ENCODE results near the gene CYP2A13.
A peak's percentile ranks its signal among the peaks of the same experiment; 100 is the strongest.
"Not testable (repeated sequence)": the region's sequence is repeated elsewhere in the genome, so short reads cannot be mapped to it uniquely, and the experiment has no call there.

Gene CYP2A13

GRCh38 chr19:41120929-41121911, 33.0 kb downstream of the CYP2A13 start:
- DNase-seq: peak; percentile 21

DNA sequence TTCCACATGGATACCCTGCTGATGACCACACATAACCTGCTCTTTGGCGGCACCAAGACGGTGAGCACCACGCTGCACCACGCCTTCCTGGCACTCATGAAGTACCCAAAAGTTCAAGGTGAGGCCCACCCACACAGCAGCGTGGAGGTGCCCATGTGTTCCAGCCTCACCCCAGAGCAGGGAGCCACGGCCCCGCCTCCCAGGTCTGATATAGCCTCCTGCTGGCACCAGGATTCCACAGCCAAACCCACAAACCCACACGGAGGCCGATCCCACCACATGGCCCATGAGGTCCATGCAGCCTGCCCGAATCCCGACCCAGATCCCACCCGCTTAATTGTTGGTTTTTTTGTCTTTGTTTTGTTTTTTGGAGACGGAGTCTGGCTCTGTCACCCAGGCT, 34.6 kb downstream of the CYP2A13 start:
- not testable (repeated sequence) for DNase-seq

- no peak for DNase-seq
These were observed 35.6 kb downstream of the CYP2A13 start for GRCh38 chr19:41123716-41124294.

DNA sequence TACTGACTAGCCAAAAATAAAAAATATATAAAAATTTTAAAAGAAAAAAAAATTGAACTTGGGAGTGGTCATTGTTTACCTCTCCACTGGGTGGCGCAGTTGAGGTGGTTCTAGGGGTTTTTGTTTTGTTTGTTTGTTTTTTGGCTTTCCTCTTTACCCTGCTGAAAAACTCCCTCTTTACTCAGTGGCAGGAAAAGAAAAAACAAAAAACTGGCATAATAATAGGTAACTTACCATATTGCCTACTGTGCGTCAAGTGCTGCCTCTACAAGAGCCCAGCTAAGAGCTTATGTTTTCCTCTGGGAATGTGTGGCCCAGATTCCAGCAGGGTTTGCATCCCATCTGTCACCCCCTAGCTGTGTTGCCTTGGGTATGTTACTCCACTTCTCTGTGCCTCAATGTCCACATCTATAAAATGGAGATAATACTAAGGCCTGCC, 38.5 kb downstream of the CYP2A13 start:
- DNase-seq: peak; percentile 35

- DNase-seq: not testable (repeated sequence)
These were observed 39.1 kb downstream of the CYP2A13 start for GRCh38 chr19:41127362-41127761.

DNA sequence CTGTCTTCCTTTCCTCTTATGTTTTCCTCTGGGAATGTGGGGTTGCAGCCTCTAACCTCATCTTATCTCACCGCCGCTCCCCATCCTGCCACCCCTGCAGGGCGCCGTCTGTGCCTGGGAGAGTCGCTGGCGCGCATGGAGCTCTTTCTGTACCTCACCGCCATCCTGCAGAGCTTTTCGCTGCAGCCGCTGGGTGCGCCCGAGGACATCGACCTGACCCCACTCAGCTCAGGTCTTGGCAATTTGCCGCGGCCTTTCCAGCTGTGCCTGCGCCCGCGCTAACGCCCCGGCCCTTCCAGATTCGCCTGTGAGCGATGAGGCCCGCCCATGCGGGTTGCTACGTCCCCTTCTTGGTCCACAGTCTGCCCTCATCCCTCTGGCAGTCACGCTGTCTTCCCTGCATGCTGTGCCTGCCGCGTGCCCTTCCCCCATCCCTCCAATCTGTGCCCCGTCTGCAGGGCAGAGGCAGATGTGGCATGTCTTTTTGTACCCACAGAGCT, 39.6 kb downstream of the CYP2A13 start:
- peak; percentile 61 for DNase-seq

- no peak for DNase-seq
These were observed 40.4 kb downstream of the CYP2A13 start for GRCh38 chr19:41128692-41129091.

DNA sequence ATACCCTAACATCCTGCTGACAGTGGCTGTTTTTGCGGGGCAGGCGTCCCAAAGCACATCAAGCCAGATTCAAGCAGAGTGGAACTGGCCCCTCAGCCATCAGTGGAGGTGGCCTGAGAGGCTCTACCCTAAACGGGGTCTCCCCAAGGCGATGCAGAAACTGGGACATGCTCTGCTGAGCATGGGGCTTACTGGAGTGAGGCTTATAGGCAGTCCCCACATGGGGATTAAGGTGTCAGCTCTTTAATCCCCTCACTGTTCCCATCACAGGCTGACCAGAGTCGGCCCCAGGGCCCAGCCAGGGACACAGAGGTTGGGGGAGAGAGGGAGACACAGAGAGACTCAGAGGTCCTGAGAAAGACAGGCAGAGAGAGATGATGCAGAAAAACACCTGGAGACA, 42.9 kb downstream of the CYP2A13 start:
- DNase-seq: no peak

DNA sequence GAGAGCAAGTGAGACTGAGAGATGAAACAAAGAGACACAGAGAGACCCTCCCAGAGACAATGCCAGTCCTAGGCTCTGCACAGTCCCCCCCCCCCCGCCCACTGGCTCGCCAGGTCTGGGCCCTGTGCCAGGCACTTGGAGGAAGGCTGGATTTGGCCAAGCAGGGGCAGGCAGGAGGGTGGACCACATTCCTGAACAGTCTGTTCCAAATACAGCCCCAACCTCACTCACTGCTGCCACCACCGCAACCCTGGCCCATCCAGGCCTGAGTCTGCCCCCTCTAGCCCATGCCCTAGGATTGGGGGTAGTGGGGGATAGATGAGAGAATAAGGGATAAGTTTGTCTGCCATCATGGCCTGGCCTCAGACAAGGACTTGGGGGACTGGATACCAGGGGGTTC, 45.0 kb downstream of the CYP2A13 start:
- DNase-seq: no peak

DNA sequence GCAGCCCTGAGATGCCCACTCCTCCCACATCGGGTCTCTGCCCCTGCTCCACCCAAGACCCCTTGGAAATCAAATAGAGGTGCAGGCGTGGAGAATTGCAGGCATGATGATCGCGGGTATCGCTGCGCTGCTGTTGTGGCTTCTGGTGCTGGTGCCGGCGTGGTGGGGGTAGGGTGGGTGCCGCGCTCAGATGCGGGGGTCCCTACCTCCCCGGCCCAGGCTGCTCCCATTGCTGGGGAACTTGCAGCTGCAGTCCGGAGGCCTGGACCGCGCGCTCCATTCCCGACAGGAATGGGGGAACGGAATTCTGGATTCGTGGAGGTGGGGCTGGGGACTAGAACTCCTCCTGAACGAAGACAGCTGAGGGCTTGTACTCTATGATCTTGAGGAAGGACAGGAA, 46.4 kb downstream of the CYP2A13 start:
- no peak for DNase-seq

DNA sequence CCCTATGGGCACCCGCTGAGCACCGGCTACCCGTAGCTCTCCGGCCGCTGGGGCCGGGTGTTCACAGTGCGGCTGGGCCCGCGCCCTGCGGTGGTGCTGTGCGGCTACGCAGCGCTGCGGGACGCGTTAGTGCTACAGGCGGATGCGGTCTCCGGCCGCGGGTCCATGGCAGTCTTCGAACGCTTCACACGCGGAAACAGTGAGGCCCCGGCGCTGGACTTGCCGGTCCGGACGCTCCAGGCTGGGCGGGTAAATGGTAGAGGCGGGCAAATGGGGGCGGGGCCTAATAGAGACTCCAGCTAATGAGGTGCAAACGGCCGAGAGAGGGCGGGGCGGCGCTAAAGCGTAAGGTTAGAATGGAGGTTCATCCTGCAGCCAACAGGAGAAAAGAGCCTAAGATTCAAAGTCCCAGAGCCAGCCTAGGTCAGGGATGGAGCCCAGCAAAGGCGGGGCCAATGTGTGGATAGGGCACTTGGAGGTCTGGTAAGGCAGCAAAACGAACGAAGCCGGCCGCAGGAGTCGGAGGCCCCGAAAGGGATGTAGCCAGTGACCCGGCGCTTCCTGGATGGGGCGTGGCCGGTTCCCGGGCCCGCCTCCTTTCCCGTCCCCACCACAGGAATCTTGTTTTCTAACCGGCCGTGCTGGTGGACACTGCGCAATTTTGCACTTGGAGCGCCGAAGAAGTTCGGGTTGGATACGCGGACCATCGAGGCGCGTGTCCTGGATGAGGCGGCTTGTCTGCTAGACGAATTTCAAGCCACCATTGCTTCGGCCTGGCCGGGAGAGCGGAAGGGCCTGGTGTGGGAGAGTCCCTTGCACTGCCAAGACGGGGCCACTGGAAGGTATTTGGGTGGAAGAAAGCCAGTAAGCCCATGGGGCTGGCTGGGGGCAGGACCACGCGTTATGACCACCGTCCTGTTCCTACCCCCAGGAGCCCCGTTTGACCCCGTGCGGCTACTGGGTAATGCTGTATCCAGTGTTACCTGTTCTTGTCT, 47.4 kb downstream of the CYP2A13 start:
- DNase-seq: peak; percentile 22

DNA sequence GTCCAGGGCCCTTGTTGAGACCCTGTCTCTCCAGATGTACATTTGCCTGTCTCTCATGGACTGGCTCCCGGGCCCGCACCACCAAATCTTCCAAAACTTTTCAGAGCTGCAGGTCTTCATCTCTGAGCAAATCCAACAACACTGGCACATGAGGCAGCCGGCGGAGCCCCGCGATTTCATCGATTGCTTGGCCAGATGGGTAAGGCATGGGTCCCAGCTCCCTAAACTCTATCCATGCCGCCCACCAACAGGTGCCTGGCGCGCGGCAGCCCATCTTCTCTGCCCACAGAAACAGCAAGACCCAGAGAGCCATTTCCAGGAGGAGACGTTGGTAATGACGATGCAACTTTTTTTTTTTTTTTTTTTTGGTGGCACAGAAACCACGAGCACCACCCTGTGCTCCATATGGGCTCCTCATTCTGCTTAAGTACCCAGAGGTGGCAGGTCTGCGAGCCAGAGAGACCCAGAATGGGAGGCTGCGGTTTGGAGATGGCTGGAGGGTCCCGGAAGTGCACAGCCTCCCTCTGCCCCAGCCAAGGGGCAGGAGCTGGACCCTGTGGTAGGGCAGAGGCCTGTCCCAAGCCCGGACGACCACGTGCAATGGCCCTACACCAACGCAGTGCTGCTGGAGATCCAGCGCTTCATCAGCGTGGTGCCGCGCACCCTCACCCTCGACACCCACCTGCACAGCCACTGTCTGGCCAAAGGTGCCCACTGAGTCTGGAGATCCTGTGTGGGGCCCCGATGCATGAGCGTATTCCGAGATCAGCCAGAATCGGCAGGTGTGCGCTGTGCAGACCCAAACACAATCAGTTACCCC, 48.6 kb downstream of the CYP2A13 start:
- DNase-seq: no peak

DNA sequence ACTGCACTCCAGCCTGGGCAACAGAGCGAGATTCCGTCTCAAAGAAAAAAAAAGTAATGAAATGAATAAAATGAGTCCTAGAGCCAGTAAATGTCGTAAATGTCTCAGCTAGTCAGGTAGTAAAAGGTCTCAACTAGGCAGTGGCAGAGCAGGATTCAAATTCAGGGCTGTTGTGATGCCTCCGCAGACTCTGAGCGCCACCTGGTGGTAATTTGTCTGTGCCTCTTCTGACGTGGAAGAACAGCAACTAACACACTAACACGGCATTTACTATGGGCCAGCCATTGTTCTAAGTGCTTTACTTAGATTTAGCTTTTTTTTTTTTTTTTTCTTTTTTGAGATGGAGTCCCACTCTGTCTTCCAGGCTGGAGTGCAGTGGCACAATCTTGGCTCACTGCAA, 56.2 kb downstream of the CYP2A13 start:
- DNase-seq: peak; percentile 89
